HEK293 (cell line): ENCODE data around the gene ABCC3.

Source experiments
- CTCF ChIA-PET: fragments of 350-600 bp; formaldehyde crosslinking; extraction: SDS; loops from one replicate; lab custom pipeline; 2021; ENCODE audit warnings: antibody characterized with exemption; lab: Yijun Ruan, JAX
- POLR2A ChIA-PET: fragments of 300-600 bp; formaldehyde crosslinking; extraction: SDS; loops from one replicate; lab custom pipeline; 2020; ENCODE audit warnings: antibody characterized with exemption, inconsistent platforms; lab: Yijun Ruan, JAX
- H3K27ac ChIP-seq: fragments of 200-500 bp; sonication (Bioruptor generic); 2 replicates; pipeline ENCODE4 v1.5.1; 2014; ENCODE audit warnings: low read depth, low read length, control low read depth, inconsistent platforms; ENCODE audit errors: extremely low read depth
- H3K36me3 ChIP-seq, 2 experiments: fragments of 200-500 bp in 1 of 2; sonication (Bioruptor generic) in 1 of 2; 1 replicate in 1 of 2; 2 replicates in 1 of 2; pipeline ENCODE4 v1.5.1; 2014 to 2017; ENCODE audit warnings: inconsistent platforms in 2 of 2, low read length in 2 of 2; ENCODE audit not compliant: control insufficient read depth in 2 of 2, insufficient read depth in 1 of 2
- H3K4me1 ChIP-seq: fragments of 200-500 bp; sonication (Bioruptor generic); 2 replicates; pipeline ENCODE4 v1.5.1; 2014; ENCODE audit warnings: mild to moderate bottlenecking, low read length, inconsistent platforms; ENCODE audit not compliant: control insufficient read depth, insufficient read depth
- H3K4me3 ChIP-seq: 2 replicates; pipeline ENCODE4 v1.5.1; 2011; ENCODE audit warnings: low read depth, mild to moderate bottlenecking, control low read depth, low read length, moderate library complexity
- H3K9me3 ChIP-seq: fragments of 200-500 bp; sonication (Bioruptor generic); 2 replicates; pipeline ENCODE4 v1.5.1; 2014; ENCODE audit warnings: low read depth, low read length, inconsistent platforms; ENCODE audit not compliant: control insufficient read depth, insufficient read depth
- EGR2 ChIP-seq: fragments of 450-650 bp; formaldehyde crosslinking; IDR thresholded peaks from 2 replicates; pipeline ENCODE4 v1.5.1; 2016; ENCODE audit warnings: low read depth, missing biosample characterization, missing genetic modification characterization
- GFI1B ChIP-seq: fragments of 450-650 bp; formaldehyde crosslinking; IDR thresholded peaks from 2 replicates; pipeline ENCODE4 v1.5.1; 2016; ENCODE audit warnings: missing biosample characterization, missing genetic modification characterization
- IKZF3 ChIP-seq: fragments of 450-650 bp; IDR thresholded peaks from 2 replicates; pipeline ENCODE4 v1.5.0; 2018; ENCODE audit warnings: missing biosample characterization, mild to moderate bottlenecking, missing genetic modification characterization, moderate library complexity
- OSR2 ChIP-seq: fragments of 450-650 bp; formaldehyde crosslinking; IDR thresholded peaks from 2 replicates; pipeline ENCODE4 v1.5.1; 2016; ENCODE audit warnings: missing biosample characterization, missing genetic modification characterization
- SALL2 ChIP-seq: fragments of 450-650 bp; formaldehyde crosslinking; IDR thresholded peaks from 2 replicates; pipeline ENCODE4 v1.5.0; 2017; ENCODE audit warnings: missing biosample characterization, mild to moderate bottlenecking, missing genetic modification characterization, borderline replicate concordance
- ZBTB1 ChIP-seq: fragments of 450-650 bp; formaldehyde crosslinking; IDR thresholded peaks from 2 replicates; pipeline ENCODE4 v1.5.1; 2016; ENCODE audit warnings: missing biosample characterization, missing genetic modification characterization
- ZFHX2 ChIP-seq: fragments of 450-650 bp; formaldehyde crosslinking; conservative IDR thresholded peaks from 2 replicates; pipeline ENCODE4 v1.5.1; 2016; ENCODE audit warnings: missing biosample characterization, missing genetic modification characterization
- ZNF138 ChIP-seq: fragments of 450-650 bp; formaldehyde crosslinking; IDR thresholded peaks from 2 replicates; pipeline ENCODE4 v1.5.1; 2016; ENCODE audit warnings: missing biosample characterization, missing genetic modification characterization, borderline replicate concordance
- ZNF248 ChIP-seq: fragments of 450-650 bp; formaldehyde crosslinking; IDR thresholded peaks from 2 replicates; pipeline ENCODE4 v1.5.1; 2017; ENCODE audit warnings: missing biosample characterization, missing genetic modification characterization
- ZNF274 ChIP-seq, 2 experiments: fragments of 200-500 bp in 1 of 2; fragments of 450-650 bp in 1 of 2; sonication (Bioruptor generic) in 1 of 2; formaldehyde crosslinking in 1 of 2; IDR thresholded peaks; 2 replicates each; pipeline versions ENCODE4 v1.5.1 to v1.6.1; 2014 to 2016; ENCODE audit warnings: borderline replicate concordance in 1 of 2, inconsistent platforms in 1 of 2, low read length in 1 of 2, missing biosample characterization in 1 of 2, missing genetic modification characterization in 1 of 2
- ZNF433 ChIP-seq: fragments of 450-650 bp; formaldehyde crosslinking; IDR thresholded peaks from 2 replicates; pipeline ENCODE4 v1.5.1; 2016; ENCODE audit warnings: missing biosample characterization, missing genetic modification characterization, low read depth
- ZNF600 ChIP-seq: fragments of 450-650 bp; formaldehyde crosslinking; IDR thresholded peaks from 2 replicates; pipeline ENCODE4 v1.5.1; 2016; ENCODE audit warnings: missing biosample characterization, missing genetic modification characterization
- ZNF623 ChIP-seq: fragments of 450-650 bp; formaldehyde crosslinking; IDR thresholded peaks from 2 replicates; pipeline ENCODE4 v1.5.1; 2016; ENCODE audit warnings: missing biosample characterization, missing genetic modification characterization
- TF ChIP-seq, protein P1 (sequence below): fragments of 450-650 bp; formaldehyde crosslinking; IDR thresholded peaks from 2 replicates; pipeline ENCODE4 v1.5.1; 2016; ENCODE audit warnings: missing biosample characterization, missing genetic modification characterization, low read depth
- TF ChIP-seq, protein P2 (sequence below): fragments of 450-650 bp; formaldehyde crosslinking; IDR thresholded peaks from 2 replicates; pipeline ENCODE4 v1.5.1; 2016; ENCODE audit warnings: missing biosample characterization, missing genetic modification characterization
- TF ChIP-seq, protein P3 (sequence below): fragments of 450-650 bp; formaldehyde crosslinking; IDR thresholded peaks from 2 replicates; pipeline ENCODE4; 2016; ENCODE audit warnings: missing biosample characterization, missing genetic modification characterization
- TF ChIP-seq, protein P4 (sequence below): fragments of 450-650 bp; formaldehyde crosslinking; IDR thresholded peaks from 2 replicates; pipeline ENCODE4 v1.5.1; 2017; ENCODE audit warnings: missing biosample characterization, missing genetic modification characterization
- TF ChIP-seq, protein P5 (sequence below): fragments of 450-650 bp; formaldehyde crosslinking; IDR thresholded peaks from 2 replicates; pipeline ENCODE4 v1.5.1; 2016; ENCODE audit warnings: missing biosample characterization, missing genetic modification characterization

The ABCC3 gene

DNA sequence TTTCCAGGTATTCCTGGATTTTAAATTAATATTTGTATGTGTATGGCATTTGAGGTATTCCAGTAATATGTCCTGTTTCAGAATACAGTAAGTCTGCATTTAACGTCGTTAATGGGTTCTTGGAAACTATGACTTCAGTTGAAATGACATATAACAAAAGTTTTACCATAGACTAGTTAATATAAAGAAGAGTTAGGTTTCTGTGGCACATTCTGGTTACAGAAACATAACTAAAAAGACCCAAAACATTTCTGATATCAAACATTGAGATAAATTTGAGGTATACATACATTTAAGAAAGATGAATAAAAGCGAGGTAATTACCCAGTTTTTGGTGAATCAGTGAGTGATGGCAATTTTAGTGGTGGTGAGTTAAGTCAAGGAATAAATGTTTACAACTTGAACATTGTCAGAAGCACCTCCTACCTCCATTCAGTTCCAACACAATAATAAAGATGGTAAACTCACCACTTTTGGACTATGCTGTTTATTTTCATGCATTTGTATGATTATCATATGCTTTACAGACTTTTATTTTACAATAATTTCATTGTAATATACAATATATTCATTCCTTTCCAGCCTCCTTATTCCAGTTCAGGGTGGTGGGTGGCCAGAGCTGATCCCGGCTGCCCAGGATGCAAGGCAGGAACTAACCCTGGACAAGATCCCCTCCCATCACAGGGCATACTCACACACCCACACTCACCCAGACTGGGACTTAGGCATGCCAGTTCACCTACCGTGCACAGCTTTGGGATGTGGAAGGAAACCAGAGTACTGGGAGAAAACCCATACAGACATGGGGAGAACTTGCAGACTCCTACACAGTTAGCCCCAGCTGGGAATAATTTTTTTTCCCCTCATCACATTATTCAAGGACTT, 94.4 kb downstream of the ABCC3 start:
- H3K27ac ChIP-seq, result no peak overlapping the region
- POLR2A ChIA-PET, result interaction anchor here (1.5 kb wide), 1 partner anchor 10 kb away, joined by 5 read pairs; the partner anchor contains the start of gene LUC7L3
- TF ChIP-seq IKZF3 (peak; percentile 27; the same call in 1 of the 2 replicates), EGR2 (peak; percentile 45; the same call in 1 of the 2 replicates), SALL2 (no peak), ZNF248 (tag by site-specific recombination) (no peak), ZNF623 (tag by site-specific recombination) (no peak), ZFHX2 (tag by site-specific recombination) (peak; percentile 58)
- TF ChIP-seq, protein P1, sequence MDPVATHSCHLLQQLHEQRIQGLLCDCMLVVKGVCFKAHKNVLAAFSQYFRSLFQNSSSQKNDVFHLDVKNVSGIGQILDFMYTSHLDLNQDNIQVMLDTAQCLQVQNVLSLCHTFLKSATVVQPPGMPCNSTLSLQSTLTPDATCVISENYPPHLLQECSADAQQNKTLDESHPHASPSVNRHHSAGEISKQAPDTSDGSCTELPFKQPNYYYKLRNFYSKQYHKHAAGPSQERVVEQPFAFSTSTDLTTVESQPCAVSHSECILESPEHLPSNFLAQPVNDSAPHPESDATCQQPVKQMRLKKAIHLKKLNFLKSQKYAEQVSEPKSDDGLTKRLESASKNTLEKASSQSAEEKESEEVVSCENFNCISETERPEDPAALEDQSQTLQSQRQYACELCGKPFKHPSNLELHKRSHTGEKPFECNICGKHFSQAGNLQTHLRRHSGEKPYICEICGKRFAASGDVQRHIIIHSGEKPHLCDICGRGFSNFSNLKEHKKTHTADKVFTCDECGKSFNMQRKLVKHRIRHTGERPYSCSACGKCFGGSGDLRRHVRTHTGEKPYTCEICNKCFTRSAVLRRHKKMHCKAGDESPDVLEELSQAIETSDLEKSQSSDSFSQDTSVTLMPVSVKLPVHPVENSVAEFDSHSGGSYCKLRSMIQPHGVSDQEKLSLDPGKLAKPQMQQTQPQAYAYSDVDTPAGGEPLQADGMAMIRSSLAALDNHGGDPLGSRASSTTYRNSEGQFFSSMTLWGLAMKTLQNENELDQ (tag by site-specific recombination), result no peak
- TF ChIP-seq, protein P2, sequence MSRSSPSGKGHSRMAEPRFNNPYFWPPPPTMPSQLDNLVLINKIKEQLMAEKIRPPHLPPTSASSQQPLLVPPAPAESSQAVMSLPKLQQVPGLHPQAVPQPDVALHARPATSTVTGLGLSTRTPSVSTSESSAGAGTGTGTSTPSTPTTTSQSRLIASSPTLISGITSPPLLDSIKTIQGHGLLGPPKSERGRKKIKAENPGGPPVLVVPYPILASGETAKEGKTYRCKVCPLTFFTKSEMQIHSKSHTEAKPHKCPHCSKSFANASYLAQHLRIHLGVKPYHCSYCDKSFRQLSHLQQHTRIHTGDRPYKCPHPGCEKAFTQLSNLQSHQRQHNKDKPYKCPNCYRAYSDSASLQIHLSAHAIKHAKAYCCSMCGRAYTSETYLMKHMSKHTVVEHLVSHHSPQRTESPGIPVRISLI (tag by site-specific recombination), result no peak
- TF ChIP-seq, all 188 proteins: peak for 3
- no peak overlapping the region for H3K4me3 ChIP-seq
- H3K9me3 ChIP-seq, result no peaks in the 10 kb centered on the region
- CTCF ChIA-PET, result interaction anchor here (0.9 to 1.2 kb wide), 2 partner anchors 10 to 20 kb away, joined by 3 read pairs; no protein-coding TSS in a partner anchor
- H3K4me1 ChIP-seq, result peaks cover 43% of the 10 kb centered on the region
- H3K36me3 ChIP-seq, result peaks cover 11 to 15% of the 10 kb centered on the region in 2 experiments

DNA sequence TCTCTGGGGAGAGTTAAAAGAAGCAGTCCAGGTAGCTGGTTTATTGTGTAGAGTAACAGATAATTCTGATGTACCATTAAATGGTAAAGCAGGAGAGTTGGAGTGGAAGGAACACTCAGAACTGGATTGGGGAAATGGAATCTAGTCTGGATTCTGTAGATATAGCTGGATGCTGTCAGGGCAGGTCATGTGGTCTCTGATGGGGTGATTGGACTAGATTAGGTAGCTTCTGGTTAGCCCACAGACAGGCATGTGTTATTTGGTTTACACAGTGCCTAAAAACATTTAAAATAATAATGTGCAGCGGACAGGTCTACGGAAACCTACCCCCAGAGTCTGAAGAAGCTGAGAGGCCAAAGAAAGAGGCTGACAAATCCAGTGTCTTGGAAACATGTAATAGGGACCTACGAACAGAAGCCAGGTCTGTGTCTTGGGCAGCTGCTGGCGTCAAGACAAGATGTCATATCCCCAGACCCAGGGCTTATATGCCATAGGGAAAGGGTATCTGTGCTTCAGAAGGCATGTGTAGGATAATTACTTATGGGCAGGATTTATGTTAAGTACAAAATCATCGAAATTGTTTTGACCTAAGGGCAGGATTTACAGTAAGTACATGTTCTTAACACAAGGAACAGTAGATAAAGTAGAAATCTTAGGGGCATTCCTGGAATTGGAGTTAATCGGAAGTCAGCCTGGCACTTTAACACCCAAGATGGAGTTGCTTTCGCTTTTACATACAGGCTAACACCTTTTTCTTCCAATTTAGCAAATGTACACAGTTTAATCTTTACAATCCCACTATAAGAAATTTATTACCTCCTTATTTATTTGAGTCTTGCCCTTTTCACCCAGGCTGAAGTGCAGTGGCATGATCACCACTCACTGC, 97.1 kb downstream of the ABCC3 start:
- H3K27ac ChIP-seq, result peak overlapping the region; percentile 57
- TF ChIP-seq OSR2, result 0 out of 2 replicates have a peak, but pooled peaks have one; percentile 25
- TF ChIP-seq, protein P3, sequence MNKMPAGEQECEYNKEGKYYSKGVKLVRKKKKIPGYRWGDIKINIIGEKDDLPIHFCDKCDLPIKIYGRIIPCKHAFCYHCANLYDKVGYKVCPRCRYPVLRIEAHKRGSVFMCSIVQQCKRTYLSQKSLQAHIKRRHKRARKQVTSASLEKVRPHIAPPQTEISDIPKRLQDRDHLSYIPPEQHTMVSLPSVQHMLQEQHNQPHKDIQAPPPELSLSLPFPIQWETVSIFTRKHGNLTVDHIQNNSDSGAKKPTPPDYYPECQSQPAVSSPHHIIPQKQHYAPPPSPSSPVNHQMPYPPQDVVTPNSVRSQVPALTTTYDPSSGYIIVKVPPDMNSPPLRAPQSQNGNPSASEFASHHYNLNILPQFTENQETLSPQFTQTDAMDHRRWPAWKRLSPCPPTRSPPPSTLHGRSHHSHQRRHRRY (tag by site-specific recombination), result no peak
- no peak for TF ChIP-seq ZNF138 (tag by site-specific recombination)
- TF ChIP-seq GFI1B, result no peak
- TF ChIP-seq, protein P4, sequence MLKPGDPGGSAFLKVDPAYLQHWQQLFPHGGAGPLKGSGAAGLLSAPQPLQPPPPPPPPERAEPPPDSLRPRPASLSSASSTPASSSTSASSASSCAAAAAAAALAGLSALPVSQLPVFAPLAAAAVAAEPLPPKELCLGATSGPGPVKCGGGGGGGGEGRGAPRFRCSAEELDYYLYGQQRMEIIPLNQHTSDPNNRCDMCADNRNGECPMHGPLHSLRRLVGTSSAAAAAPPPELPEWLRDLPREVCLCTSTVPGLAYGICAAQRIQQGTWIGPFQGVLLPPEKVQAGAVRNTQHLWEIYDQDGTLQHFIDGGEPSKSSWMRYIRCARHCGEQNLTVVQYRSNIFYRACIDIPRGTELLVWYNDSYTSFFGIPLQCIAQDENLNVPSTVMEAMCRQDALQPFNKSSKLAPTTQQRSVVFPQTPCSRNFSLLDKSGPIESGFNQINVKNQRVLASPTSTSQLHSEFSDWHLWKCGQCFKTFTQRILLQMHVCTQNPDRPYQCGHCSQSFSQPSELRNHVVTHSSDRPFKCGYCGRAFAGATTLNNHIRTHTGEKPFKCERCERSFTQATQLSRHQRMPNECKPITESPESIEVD (tag by site-specific recombination), result peak; percentile 51
- no peak for TF ChIP-seq ZNF433 (tag by site-specific recombination)
- no peak for TF ChIP-seq ZNF274 (IDR thresholded peaks at IDR 0.05; ENCODE audit: low read length)
- no peak for TF ChIP-seq ZNF274 (tag by site-specific recombination; IDR thresholded peaks at IDR 0.05; ENCODE audit: borderline replicate concordance)
- TF ChIP-seq ZBTB1, result no peak
- TF ChIP-seq ZNF600 (tag by site-specific recombination), result peak; percentile 58
- TF ChIP-seq, protein P5, sequence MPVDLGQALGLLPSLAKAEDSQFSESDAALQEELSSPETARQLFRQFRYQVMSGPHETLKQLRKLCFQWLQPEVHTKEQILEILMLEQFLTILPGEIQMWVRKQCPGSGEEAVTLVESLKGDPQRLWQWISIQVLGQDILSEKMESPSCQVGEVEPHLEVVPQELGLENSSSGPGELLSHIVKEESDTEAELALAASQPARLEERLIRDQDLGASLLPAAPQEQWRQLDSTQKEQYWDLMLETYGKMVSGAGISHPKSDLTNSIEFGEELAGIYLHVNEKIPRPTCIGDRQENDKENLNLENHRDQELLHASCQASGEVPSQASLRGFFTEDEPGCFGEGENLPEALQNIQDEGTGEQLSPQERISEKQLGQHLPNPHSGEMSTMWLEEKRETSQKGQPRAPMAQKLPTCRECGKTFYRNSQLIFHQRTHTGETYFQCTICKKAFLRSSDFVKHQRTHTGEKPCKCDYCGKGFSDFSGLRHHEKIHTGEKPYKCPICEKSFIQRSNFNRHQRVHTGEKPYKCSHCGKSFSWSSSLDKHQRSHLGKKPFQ (tag by site-specific recombination), result no peak
- no peaks in the 10 kb centered on the region for H3K9me3 ChIP-seq
- peaks cover 10 to 14% of the 10 kb centered on the region in 2 experiments for H3K36me3 ChIP-seq
- no peak overlapping the region for H3K4me3 ChIP-seq
- CTCF ChIA-PET, result interaction anchor here (1.1 kb wide), 1 partner anchor 27 kb away, joined by 4 read pairs; no protein-coding TSS in a partner anchor
- POLR2A ChIA-PET, result interaction anchor here (0.5 to 1.2 kb wide), 3 partner anchors 13 to 135 kb away, joined by 3 to 4 read pairs (median 4); partner anchors contain the start of genes LUC7L3 and TOB1
- peaks cover 35% of the 10 kb centered on the region for H3K4me1 ChIP-seq
